Muscle layer of duodenum (tissue), 2 donors: ENCODE data around the gene ZNF616.

Experiments
- H3K27ac ChIP-seq: one replicate; pipeline ENCODE4 v1.7.0; 2013; ENCODE audit warnings: mild to moderate bottlenecking, low read length
- H3K27me3 ChIP-seq: one replicate; pipeline ENCODE4 v1.7.0; 2013; ENCODE audit warnings: low read depth, mild to moderate bottlenecking, control low read depth, low read length
- H3K36me3 ChIP-seq, 2 donors: one replicate each; pipeline ENCODE4 v1.7.0; 2013; ENCODE audit warnings: low read length in 2 of 2, control low read depth in 1 of 2, mild to moderate bottlenecking in 1 of 2; ENCODE audit not compliant: insufficient read depth in 2 of 2, control insufficient read depth in 1 of 2
- H3K4me1 ChIP-seq, 2 donors: one replicate each; pipeline ENCODE4 v1.7.0; 2013; ENCODE audit warnings: low read length in 2 of 2, mild to moderate bottlenecking in 2 of 2, control low read depth in 1 of 2, moderate library complexity in 1 of 2; ENCODE audit not compliant: insufficient read depth in 2 of 2, control insufficient read depth in 1 of 2
- H3K4me3 ChIP-seq, 2 donors: one replicate each; pipeline ENCODE4 v1.7.0; 2013; ENCODE audit warnings: low read length in 2 of 2, low read depth in 1 of 2, mild to moderate bottlenecking in 1 of 2
- H3K9me3 ChIP-seq, 2 donors: one replicate each; pipeline ENCODE4 v1.7.0; 2013; ENCODE audit warnings: low read length in 2 of 2, control low read depth in 1 of 2, mild to moderate bottlenecking in 1 of 2; ENCODE audit not compliant: control insufficient read depth in 1 of 2
- donor health status: healthy.

The ZNF616 gene

GRCh38 chr19:52139252-52140031 is at the start of gene ZNF616:
TSS of gene ZNF616 (minus strand) at chr19:52139938. CDS start at chr19:52130512, 9,426 bp downstream.
- Histone ChIP-seq H3K27ac (peak within 1 kb of the TSS; percentile 95), H3K4me1 (peaks cover 5 to 13% of the 10 kb centered on the region in 2 donors), H3K4me3 (peak within 1 kb of the TSS; percentile 92 to 99), H3K27me3 (no peaks in the 10 kb centered on the region), H3K36me3 (no peaks in the 10 kb centered on the region), H3K9me3 (no peaks in the 10 kb centered on the region)

DNA sequence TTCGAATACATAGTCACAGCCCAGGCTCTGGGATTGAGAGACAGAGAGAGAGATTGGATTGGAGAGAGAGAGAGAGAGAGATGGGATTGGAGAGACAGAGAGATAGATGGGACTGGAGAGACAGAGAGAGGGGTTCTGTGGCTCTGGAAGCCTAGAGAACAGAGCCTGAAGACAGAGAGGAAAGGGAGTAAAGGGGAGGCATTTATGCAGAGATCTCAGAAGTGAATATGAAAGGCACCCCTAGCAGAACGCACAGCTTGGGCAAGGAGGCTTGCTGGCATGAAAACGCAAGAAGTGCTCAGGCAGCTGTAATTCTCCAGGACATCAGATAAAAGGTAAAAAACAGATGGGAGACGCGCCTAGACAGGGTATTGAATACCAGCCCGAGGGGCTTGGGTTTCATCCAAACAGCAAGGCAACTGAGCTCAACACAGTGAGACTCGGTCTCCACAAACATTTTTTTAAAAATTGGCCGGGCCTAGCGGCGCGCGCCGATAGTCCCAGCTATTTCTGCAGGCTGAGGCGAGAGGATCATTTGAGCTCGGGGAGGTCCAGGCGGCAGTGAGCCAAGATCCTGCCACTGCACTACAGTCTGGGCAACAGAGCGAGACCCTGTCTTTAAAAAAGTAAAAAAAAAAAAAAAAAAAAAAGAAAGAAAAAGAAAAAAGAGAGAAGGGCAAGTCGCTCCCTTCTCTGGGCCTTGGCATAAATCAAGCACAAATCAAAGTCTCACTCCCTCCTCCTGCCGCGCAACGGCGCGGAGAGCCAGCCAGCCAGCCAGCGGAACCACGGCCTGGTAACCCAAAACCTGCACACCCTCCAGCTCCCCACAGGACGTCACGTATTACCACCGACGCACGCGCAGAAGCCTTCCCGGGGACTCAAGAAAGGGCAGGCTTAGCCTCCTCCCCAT is 49.3 kb upstream of the ZNF616 start:
- Histone ChIP-seq H3K36me3 (peaks cover 6 to 10% of the 10 kb centered on the region in 2 donors), H3K4me1 (peaks cover 19 to 32% of the 10 kb centered on the region in 2 donors), H3K4me3 (peak overlapping the region; percentile 59 to 79), H3K9me3 (no peaks in the 10 kb centered on the region), H3K27me3 (no peaks in the 10 kb centered on the region), H3K27ac (peak overlapping the region; percentile 89)

DNA sequence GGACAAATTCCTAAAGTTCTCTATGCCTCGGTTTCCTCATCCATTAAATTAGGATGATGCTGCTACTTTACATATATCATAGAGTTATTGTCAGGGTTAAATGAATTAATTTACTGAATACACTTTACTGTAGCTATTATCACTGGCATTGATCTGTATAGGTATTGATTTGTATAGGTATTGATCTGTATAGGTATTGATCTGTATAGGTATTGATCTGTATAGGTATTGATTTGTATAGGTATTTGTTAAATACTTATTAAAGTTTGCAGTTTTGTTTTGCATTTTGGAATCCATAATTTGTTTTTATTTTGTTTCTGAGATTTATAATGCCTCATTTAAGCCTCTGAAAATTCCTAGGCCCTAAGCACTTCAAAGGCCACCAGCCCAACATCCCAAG is 47.7 kb upstream of the ZNF616 start:
- Histone ChIP-seq H3K4me3 (no peak overlapping the region), H3K27me3 (no peaks in the 10 kb centered on the region), H3K36me3 (peaks cover 0 to 4% of the 10 kb centered on the region in 2 donors), H3K9me3 (no peaks in the 10 kb centered on the region), H3K27ac (no peak overlapping the region), H3K4me1 (peaks cover 19 to 22% of the 10 kb centered on the region in 2 donors)

GRCh38 chr19:52176574-52176973 is 36.8 kb upstream of the ZNF616 start:
- Histone ChIP-seq H3K4me3 (no peak overlapping the region), H3K4me1 (no peaks in the 10 kb centered on the region), H3K36me3 (no peaks in the 10 kb centered on the region), H3K27ac (no peak overlapping the region), H3K27me3 (no peaks in the 10 kb centered on the region), H3K9me3 (no peaks in the 10 kb centered on the region)

GRCh38 chr19:52172347-52172746 is 32.6 kb upstream of the ZNF616 start:
- Histone ChIP-seq H3K4me1 (peaks cover 0 to 12% of the 10 kb centered on the region in 2 donors), H3K36me3 (peaks cover 9 to 11% of the 10 kb centered on the region in 2 donors), H3K4me3 (peak overlapping the region; percentile 94 to 99), H3K9me3 (no peaks in the 10 kb centered on the region), H3K27me3 (no peaks in the 10 kb centered on the region), H3K27ac (no peak overlapping the region)

DNA sequence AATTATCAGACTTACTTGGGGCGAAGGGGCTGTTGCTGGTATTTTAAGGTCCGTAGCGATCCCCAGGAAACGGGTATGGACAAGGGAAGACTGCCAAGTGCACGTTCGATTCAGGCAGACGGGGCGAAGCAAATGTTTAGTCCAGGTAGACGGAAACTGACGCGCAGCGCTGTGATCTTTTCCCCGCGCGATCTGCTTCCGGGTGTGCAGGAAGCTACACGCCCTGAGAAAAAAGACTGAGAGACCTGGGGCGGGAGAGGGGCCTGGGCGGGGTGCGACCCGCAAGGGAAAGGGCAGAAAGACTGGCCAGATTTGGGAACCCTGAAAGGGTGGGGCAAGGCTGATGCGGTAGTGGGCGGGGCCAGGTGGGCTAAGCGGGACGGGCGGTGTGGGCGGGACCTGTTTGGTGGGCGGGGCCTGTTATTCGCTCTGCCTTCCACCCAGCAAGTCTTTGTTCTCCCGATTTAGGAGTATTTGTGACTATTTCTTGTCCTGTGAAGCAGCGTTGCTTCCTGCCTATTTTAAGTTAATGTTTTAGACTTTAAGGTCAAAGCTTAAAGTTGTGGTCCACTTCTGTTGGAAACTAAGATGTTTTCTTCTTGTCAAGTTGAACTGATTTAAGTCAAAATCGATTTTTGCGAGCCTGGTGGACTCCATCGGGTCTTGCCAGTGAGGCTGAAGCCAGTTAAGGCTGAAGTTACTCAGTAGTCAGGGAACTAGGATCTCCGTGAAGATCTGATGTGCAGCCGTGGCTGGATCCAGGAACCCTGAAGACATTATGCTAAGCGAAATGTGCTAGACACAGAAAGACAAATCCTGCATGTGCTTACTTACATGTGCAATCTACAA is 31.8 kb upstream of the ZNF616 start, which contains the start of gene ZNF836:
Gene ZNF836, minus strand, starts transcription at position 301 of the 849 bp plus-strand sequence. CDS start 3,549 bp downstream, outside the sequence.
- Histone ChIP-seq H3K27ac (peak within 1 kb of the TSS; percentile 93), H3K27me3 (no peaks in the 10 kb centered on the region), H3K4me3 (peak within 1 kb of the TSS; percentile 94 to 99), H3K36me3 (peaks cover 9 to 11% of the 10 kb centered on the region in 2 donors), H3K9me3 (no peaks in the 10 kb centered on the region), H3K4me1 (peaks cover 0 to 12% of the 10 kb centered on the region in 2 donors)

DNA sequence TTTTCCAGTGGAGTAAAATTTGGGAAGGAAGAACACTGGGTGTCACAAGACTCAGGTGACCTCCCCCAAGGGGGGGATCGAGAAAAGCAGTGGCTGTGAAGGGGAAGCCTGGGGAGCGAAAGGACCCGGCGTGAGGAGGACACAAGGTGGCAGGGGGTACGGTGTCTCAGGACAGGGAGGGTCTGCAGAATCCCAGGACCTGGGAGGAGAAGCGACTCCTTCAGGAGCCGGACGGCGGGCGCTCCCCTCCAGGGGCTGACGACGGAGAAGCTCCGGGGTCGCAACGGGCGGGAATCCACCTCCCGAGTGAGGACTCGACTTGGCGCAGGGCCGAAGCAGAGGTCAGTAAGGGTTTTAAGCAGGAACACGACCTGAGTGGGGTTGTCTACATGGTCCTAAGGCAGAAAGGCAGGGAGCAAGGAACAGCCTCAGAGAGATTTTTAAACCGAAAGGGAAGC is 31.2 kb upstream of the ZNF616 start:
- Histone ChIP-seq H3K4me1 (peaks cover 0 to 12% of the 10 kb centered on the region in 2 donors), H3K4me3 (peak overlapping the region; percentile 94 to 99), H3K27me3 (no peaks in the 10 kb centered on the region), H3K9me3 (no peaks in the 10 kb centered on the region), H3K36me3 (peaks cover 11 to 12% of the 10 kb centered on the region in 2 donors), H3K27ac (peak overlapping the region; percentile 93)

DNA sequence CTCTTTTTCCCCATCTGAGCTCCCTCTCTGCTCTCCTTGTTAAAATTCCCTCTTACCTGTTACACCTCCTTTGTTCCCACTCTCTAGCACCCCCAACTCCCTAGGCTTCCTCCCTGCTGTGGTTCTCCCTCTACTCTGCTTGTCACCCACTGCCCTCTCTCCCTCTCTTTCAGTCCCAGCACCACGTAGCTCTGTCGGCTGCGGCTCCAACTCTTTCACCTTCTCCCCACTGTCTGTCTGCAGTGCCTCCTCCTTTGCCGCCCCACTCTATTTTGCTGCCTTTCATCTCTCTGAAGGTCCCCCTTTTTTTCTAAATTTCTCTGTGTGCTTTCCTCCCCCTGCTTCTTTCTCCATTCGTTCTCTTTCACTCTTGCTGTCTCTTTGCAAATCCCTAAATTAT is 30.6 kb upstream of the ZNF616 start:
- peaks cover 11 to 18% of the 10 kb centered on the region in 2 donors for H3K36me3 ChIP-seq
- H3K9me3 ChIP-seq, result no peaks in the 10 kb centered on the region
- no peaks in the 10 kb centered on the region for H3K27me3 ChIP-seq
- H3K27ac ChIP-seq, result peak overlapping the region; percentile 93
- H3K4me1 ChIP-seq, result peaks cover 0 to 12% of the 10 kb centered on the region in 2 donors
- H3K4me3 ChIP-seq, result peak overlapping the region; percentile 94 to 99

- peaks cover 24 to 33% of the 10 kb centered on the region in 2 donors for H3K9me3 ChIP-seq
- H3K27ac ChIP-seq, result no peak overlapping the region
- H3K27me3 ChIP-seq, result no peaks in the 10 kb centered on the region
- peaks cover 20 to 58% of the 10 kb centered on the region in 2 donors for H3K36me3 ChIP-seq
- H3K4me1 ChIP-seq, result no peaks in the 10 kb centered on the region
- peak overlapping the region; percentile 7 to 8 for H3K4me3 ChIP-seq
These were observed 16.0 kb upstream of the ZNF616 start for GRCh38 chr19:52155596-52156359.

DNA sequence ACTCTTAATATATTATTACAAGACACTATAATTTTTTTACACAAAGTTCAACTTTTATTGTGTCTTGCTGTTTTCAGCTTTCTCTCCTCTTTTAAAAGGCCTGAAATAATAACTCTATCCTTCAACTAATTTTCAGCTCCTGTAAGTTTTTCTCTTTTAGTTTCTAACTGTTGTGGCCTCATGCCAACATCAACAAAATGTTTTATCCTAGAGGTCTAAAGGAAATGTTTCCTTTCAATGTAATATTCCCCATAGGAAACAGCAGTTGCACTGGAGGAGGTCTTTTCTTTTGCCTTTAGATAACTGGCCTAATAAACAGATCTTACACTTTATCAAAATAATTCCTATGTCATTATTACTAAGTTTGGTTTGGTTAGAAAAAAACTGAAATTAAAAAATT is 8.5 kb upstream of the ZNF616 start:
- no peaks in the 10 kb centered on the region for H3K9me3 ChIP-seq
- no peak overlapping the region for H3K4me3 ChIP-seq

More for the DNA sequence above, 8.5 kb upstream of the ZNF616 start:
- Histone ChIP-seq H3K4me1 (no peaks in the 10 kb centered on the region), H3K36me3 (no peaks in the 10 kb centered on the region), H3K27me3 (no peaks in the 10 kb centered on the region), H3K27ac (no peak overlapping the region)
